ENCODE measurements around the gene UGT3A2.

UGT3A2 gene

GRCh38 chr5:36057386-36057785, 9.3 kb downstream of the UGT3A2 start (continued):
- no peak for TF ChIP-seq ZIC2 (tag by site-specific recombination; IDR thresholded peaks at IDR 0.05)
- TF ChIP-seq ZNF624 (tag by site-specific recombination; IDR thresholded peaks at IDR 0.05) = no peak
- TF ChIP-seq ZNF324 (tag by site-specific recombination; IDR thresholded peaks at IDR 0.05) = no peak
- no peak for TF ChIP-seq ZNF18 (tag by site-specific recombination; IDR thresholded peaks at IDR 0.05)
- TF ChIP-seq ZNF274 (IDR thresholded peaks at IDR 0.05; ENCODE audit: low read length) = no peak
- no peak for TF ChIP-seq ZNF274 (tag by site-specific recombination; IDR thresholded peaks at IDR 0.05; ENCODE audit: borderline replicate concordance)

- Histone ChIP-seq H3K4me1 (ENCODE audit: control insufficient read depth, insufficient read depth, low read length) (no peaks in the 10 kb centered on the region), H3K9me3 (ENCODE audit: control insufficient read depth, insufficient read depth, low read depth, low read length) (no peaks in the 10 kb centered on the region), H3K27ac (ENCODE audit: extremely low read depth, low read depth, low read length) (no peak overlapping the region), H3K4me3 (ENCODE audit: low read depth, low read length) (no peak overlapping the region), H3K36me3 (ENCODE audit: control insufficient read depth in 2 of 2, insufficient read depth in 1 of 2, low read length in 2 of 2) (no peaks in the 10 kb centered on the region)
- POLR2A ChIA-PET = interaction anchor here (1.6 kb wide), 1 partner anchor 96 kb away, joined by 5 read pairs; the partner anchor contains the start of genes LMBRD2 and SKP2
- no peak for TF ChIP-seq PRDM6 (tag by site-specific recombination; IDR thresholded peaks at IDR 0.05)
- TF ChIP-seq ZNF660 (tag by site-specific recombination; IDR thresholded peaks at IDR 0.05) = no peak
- TF ChIP-seq ZBTB8A (tag by site-specific recombination; IDR thresholded peaks at IDR 0.05) = no peak
- CTCF ChIA-PET = interaction anchor here (0.6 to 1.0 kb wide), 2 partner anchors 61 to 249 kb away, joined by 3 to 5 read pairs; no protein-coding TSS in a partner anchor
Observed at GRCh38 chr5:36056422-36056821, 10.3 kb downstream of the UGT3A2 start.

- no peak overlapping the region for H3K27ac ChIP-seq (ENCODE audit: extremely low read depth, low read depth, low read length)
- CTCF ChIA-PET = interaction anchor here (1.0 kb wide), 1 partner anchor 250 kb away, joined by 5 read pairs; no protein-coding TSS in a partner anchor
- POLR2A ChIA-PET = interaction anchor here (1.6 kb wide), 1 partner anchor 96 kb away, joined by 5 read pairs; the partner anchor contains the start of genes LMBRD2 and SKP2
- H3K36me3 ChIP-seq (ENCODE audit: control insufficient read depth in 2 of 2, insufficient read depth in 1 of 2, low read length in 2 of 2) = no peaks in the 10 kb centered on the region
- no peak overlapping the region for H3K4me3 ChIP-seq (ENCODE audit: low read depth, low read length)
- no peaks in the 10 kb centered on the region for H3K4me1 ChIP-seq (ENCODE audit: control insufficient read depth, insufficient read depth, low read length)
- H3K9me3 ChIP-seq (ENCODE audit: control insufficient read depth, insufficient read depth, low read depth, low read length) = no peaks in the 10 kb centered on the region
- TF ChIP-seq ZNF707 (tag by site-specific recombination; IDR thresholded peaks at IDR 0.05) (no peak), KLF10 (tag by site-specific recombination; IDR thresholded peaks at IDR 0.05) (no peak), ZNF214 (tag by site-specific recombination; IDR thresholded peaks at IDR 0.05; ENCODE audit: borderline replicate concordance) (no peak), ZNF19 (tag by site-specific recombination; IDR thresholded peaks at IDR 0.05; ENCODE audit: low read depth) (no peak), ZNF175 (tag by site-specific recombination; IDR thresholded peaks at IDR 0.05) (no peak), PBX3 (CRISPR knock-in tag; IDR thresholded peaks at IDR 0.05) (no peak)
Observed at GRCh38 chr5:36055984-36056383, 10.7 kb downstream of the UGT3A2 start.

- Histone ChIP-seq H3K9me3 (ENCODE audit: control insufficient read depth, insufficient read depth, low read depth, low read length) (no peaks in the 10 kb centered on the region), H3K27ac (ENCODE audit: extremely low read depth, low read depth, low read length) (no peak overlapping the region), H3K4me3 (ENCODE audit: low read depth, low read length) (no peak overlapping the region), H3K4me1 (ENCODE audit: control insufficient read depth, insufficient read depth, low read length) (no peaks in the 10 kb centered on the region), H3K36me3 (ENCODE audit: control insufficient read depth in 2 of 2, insufficient read depth in 1 of 2, low read length in 2 of 2) (no peaks in the 10 kb centered on the region)
- ChIA-PET CTCF (no interaction called here), POLR2A (no interaction called here)
- TF ChIP-seq ZBTB48 (tag by site-specific recombination; IDR thresholded peaks at IDR 0.05) = no peak
- no peak for TF ChIP-seq ZNF629 (tag by site-specific recombination; IDR thresholded peaks at IDR 0.05)
- no peak for TF ChIP-seq ZNF239 (tag by site-specific recombination; IDR thresholded peaks at IDR 0.05)
- no peak for TF ChIP-seq ZNF280D (tag by site-specific recombination; IDR thresholded peaks at IDR 0.05)
- TF ChIP-seq PATZ1 (tag by site-specific recombination; IDR thresholded peaks at IDR 0.05) = no peak
- TF ChIP-seq ZNF701 (tag by site-specific recombination; IDR thresholded peaks at IDR 0.05) = no peak
Observed at GRCh38 chr5:36054647-36055046, 12.0 kb downstream of the UGT3A2 start.

Data from HEK293 (cell line).